NCI-H524 (cell line): Measurements from ENCODE around the gene NAP1L3.

ENCODE experiments used
- DNase-seq, 2 experiments: peaks; one replicate each; lab custom pipeline; 2025; lab: John Stamatoyannopoulos, UW

Gene NAP1L3

GRCh38 chrX:93673056-93673868 lies at the start of gene NAP1L3:
Gene NAP1L3, minus strand, starts transcription at chrX:93673578. Its CDS starts 274 bp downstream, at chrX:93673304.
- DNase-seq, result peak; percentile 93 to 95

DNA sequence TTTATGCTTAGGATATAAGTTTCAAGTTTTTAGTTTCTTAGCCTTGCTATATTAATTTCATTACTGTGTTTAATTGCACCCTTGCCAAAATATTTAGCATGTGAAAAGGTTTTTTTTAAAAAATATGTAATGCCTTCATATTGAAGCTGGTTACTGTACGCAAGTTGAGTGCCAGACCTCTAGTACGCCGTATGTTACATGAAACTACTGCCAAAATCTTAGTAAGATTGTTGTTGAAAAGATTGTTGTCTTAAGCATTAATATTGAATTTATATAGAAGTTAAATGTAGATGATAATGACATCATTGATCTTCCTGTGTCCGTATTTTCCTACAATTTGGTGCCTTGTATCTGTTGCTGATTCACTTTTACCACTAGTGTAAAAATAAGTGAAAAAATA lies 37.7 kb upstream of the NAP1L3 start:
- DNase-seq, result no peak

GRCh38 chrX:93703701-93704100 lies 30.3 kb upstream of the NAP1L3 start:
- no peak for DNase-seq

GRCh38 chrX:93695981-93696380 lies 22.6 kb upstream of the NAP1L3 start:
- DNase-seq, result no peak

DNA sequence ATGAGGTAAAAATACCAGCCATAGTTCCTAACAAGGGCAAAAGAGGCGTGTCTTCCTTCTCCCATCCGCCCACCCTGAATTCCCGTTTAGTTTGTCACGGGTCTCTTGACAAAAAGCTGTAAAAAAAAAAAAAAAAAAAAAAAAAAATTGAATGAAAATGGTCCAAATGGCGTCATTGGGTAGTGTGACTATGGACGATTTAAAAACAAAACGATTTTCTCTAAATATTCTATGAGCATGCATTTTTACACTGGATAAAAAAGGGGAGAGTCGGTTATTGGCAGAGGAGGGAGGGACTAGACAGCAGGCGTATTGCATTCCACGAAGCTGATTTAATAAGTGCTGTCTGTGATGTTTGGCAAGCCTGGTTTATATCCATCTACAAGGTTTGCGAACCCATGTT lies 492 bp upstream of the NAP1L3 start, which contains the start of gene FAM133A:
Gene FAM133A (plus strand): TSS at position 338 of the 403 bp plus-strand sequence. CDS start 35,214 bp downstream, outside the sequence.
- peak; percentile 49 to 78 for DNase-seq

- DNase-seq, result no peak
These were observed 12.8 kb downstream of the NAP1L3 start for GRCh38 chrX:93660575-93660974.

DNA sequence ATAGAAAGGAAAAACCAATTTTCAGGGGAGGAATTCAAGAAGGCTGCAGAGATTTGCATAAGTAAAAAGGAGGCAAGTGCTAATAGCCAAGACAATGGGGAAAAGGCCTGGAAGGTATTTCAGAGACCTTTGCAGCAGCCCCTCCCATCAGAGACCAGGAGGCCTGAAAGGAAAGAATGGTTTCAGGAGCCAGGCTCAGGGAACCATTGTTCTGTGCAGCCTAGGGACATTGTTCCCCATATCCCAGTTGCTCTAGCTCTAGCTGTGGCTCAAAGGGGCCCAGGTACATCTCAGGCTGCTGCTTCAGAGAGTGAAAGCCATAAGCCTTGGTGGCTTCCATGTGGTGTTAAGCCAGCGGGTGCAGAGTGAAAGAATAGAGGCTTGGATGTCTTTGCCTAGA lies 24.0 kb downstream of the NAP1L3 start:
- DNase-seq, result no peak

- DNase-seq, result no peak
These were observed 35.8 kb downstream of the NAP1L3 start for GRCh38 chrX:93637591-93637990.
